Activated CD8-positive, alpha-beta T cell treated with anti-CD3 and anti-CD28 coated beads for 36 hours (primary cell): ENCODE data around the gene SRRM2. TPM values are rescaled to one million over a fixed set of nuclear protein-coding genes. Genes with fewer than 3 reads are reported as not detected.
A peak's percentile ranks its signal among the peaks of the same experiment; 100 is the strongest.

Experiments
- ATAC-seq: fragments of 200-7000 bp; cut with Tn5 transposase; one replicate; pipeline ENCODE4 v1.10.0; 2021; ENCODE audit warnings: mild to moderate bottlenecking, moderate library complexity
- CTCF ChIA-PET: fragments of 350-600 bp; sonication (Branson Sonifier 250); formaldehyde crosslinking; loops from one replicate; lab custom pipeline; 2021; ENCODE audit warnings: antibody characterized with exemption; lab: Charles Lee
- POLR2A ChIA-PET: fragments of 350-600 bp; sonication (Branson Sonifier 250); formaldehyde crosslinking; loops from one replicate; lab custom pipeline; 2021; ENCODE audit warnings: antibody characterized with exemption; lab: Charles Lee
- DNase-seq: peaks from one replicate; pipeline ENCODE4 v3.0.0-alpha.2; 2020
- H3K27ac Mint-ChIP-seq: one replicate; pipeline ENCODE4 v1.8.0; 2021; ENCODE audit warnings: mild to moderate bottlenecking, mixed read lengths
- H3K27me3 Mint-ChIP-seq: one replicate; pipeline ENCODE4 v1.8.0; 2021; ENCODE audit warnings: mixed read lengths
- H3K36me3 Mint-ChIP-seq: one replicate; pipeline ENCODE4 v1.8.0; 2021; ENCODE audit warnings: low read depth, mixed read lengths
- H3K4me1 Mint-ChIP-seq: one replicate; pipeline ENCODE4 v1.8.0; 2021; ENCODE audit warnings: low read depth, mixed read lengths
- H3K4me3 Mint-ChIP-seq: one replicate; pipeline ENCODE4 v1.8.0; 2021; ENCODE audit warnings: mild to moderate bottlenecking, moderate library complexity, mixed read lengths
- H3K9me3 Mint-ChIP-seq: one replicate; pipeline ENCODE4 v1.8.0; 2021; ENCODE audit warnings: mixed read lengths
- CTCF ChIP-seq: fragments of 200-600 bp; IDR thresholded peaks from one replicate; pipeline ENCODE4 v1.8.0; 2022; ENCODE audit warnings: antibody characterized with exemption, mild to moderate bottlenecking
- intact Hi-C: fragments of 100-400 bp; cut with micrococcal nuclease; formaldehyde crosslinking; loops from one replicate; pipeline ENCODE4 v1.10.0; 2022
- total RNA-seq, 2 experiments: library from RNA; stranded (reverse); gene quantifications; one replicate each; pipeline ENCODE4 v1.2.3, GENCODE V29; 2021

Gene SRRM2
- total RNA-seq, 2 experiments from 2014 or later = 518 to 561 TPM

- ChIA-PET POLR2A (no interaction called here), CTCF (interaction anchor here (1.3 kb wide), 1 partner anchor 10 kb away, joined by 3 read pairs; no protein-coding TSS in a partner anchor)
- no peak for ATAC-seq
- intact Hi-C loops = no loop called here
- no peak overlapping the region for H3K4me3 Mint-ChIP-seq
- no peak overlapping the region for H3K27ac Mint-ChIP-seq
- peaks cover 9% of the 10 kb centered on the region for H3K27me3 Mint-ChIP-seq
- H3K4me1 Mint-ChIP-seq = no peaks in the 10 kb centered on the region
- no peak for DNase-seq
- no peak for TF ChIP-seq CTCF
- no peaks in the 10 kb centered on the region for H3K36me3 Mint-ChIP-seq
- no peaks in the 10 kb centered on the region for H3K9me3 Mint-ChIP-seq
These were observed 61.4 kb downstream of the SRRM2 start for GRCh38 chr16:2813771-2814221.

- intact Hi-C loops = no loop called here
- POLR2A ChIA-PET = interaction anchor here (0.6 kb wide), 1 partner anchor 38 kb away, joined by 3 read pairs; no protein-coding TSS in a partner anchor
These were observed 62.3 kb downstream of the SRRM2 start for GRCh38 chr16:2814551-2815298.

GRCh38 chr16:2815299-2815771 lies 62.9 kb downstream of the SRRM2 start:
- DNase-seq (no peak), ATAC-seq (no peak)
- Mint-ChIP-seq H3K36me3 (no peaks in the 10 kb centered on the region), H3K4me3 (no peak overlapping the region), H3K27me3 (peaks cover 6% of the 10 kb centered on the region), H3K9me3 (no peaks in the 10 kb centered on the region), H3K27ac (no peak overlapping the region), H3K4me1 (no peaks in the 10 kb centered on the region)
- POLR2A ChIA-PET = interaction anchor here (0.6 kb wide), 1 partner anchor 39 kb away, joined by 3 read pairs; no protein-coding TSS in a partner anchor
- TF ChIP-seq CTCF = no peak
- CTCF ChIA-PET = no interaction called here
- intact Hi-C loops = no loop called here

More at GRCh38 chr16:2814551-2815298, 62.3 kb downstream of the SRRM2 start:
- ATAC-seq (no peak), DNase-seq (no peak)
- H3K4me1 Mint-ChIP-seq = no peaks in the 10 kb centered on the region
- no peak overlapping the region for H3K27ac Mint-ChIP-seq
- H3K36me3 Mint-ChIP-seq = no peaks in the 10 kb centered on the region
- H3K4me3 Mint-ChIP-seq = no peak overlapping the region
- H3K27me3 Mint-ChIP-seq = peaks cover 9% of the 10 kb centered on the region
- no peak for TF ChIP-seq CTCF
- H3K9me3 Mint-ChIP-seq = no peaks in the 10 kb centered on the region
- CTCF ChIA-PET = interaction anchor here (1.3 kb wide), 1 partner anchor 9 kb away, joined by 3 read pairs; no protein-coding TSS in a partner anchor

GRCh38 chr16:2816751-2817339 lies 64.4 kb downstream of the SRRM2 start, which contains the start of gene PRSS21:
TSS of gene PRSS21 (plus strand) at chr16:2817237. CDS start at chr16:2817269, 32 bp downstream.
- peaks cover 1% of the 10 kb centered on the region for H3K27me3 Mint-ChIP-seq
- ChIA-PET CTCF (interaction anchor here (1.0 kb wide), 1 partner anchor 51 kb away, joined by 4 read pairs; no protein-coding TSS in a partner anchor), POLR2A (interaction anchor here (1.2 kb wide), 1 partner anchor 17 kb away, joined by 3 read pairs; no protein-coding TSS in a partner anchor)
- H3K4me1 Mint-ChIP-seq = no peaks in the 10 kb centered on the region
- peak; percentile 54 for TF ChIP-seq CTCF
- DNase-seq (peak; percentile 51), ATAC-seq (peak; percentile 79)
- H3K4me3 Mint-ChIP-seq = peak within 1 kb of the TSS; percentile 49
- H3K9me3 Mint-ChIP-seq = no peaks in the 10 kb centered on the region
- intact Hi-C loops = no loop called here
- H3K27ac Mint-ChIP-seq = no peak within 1 kb of the TSS
- H3K36me3 Mint-ChIP-seq = no peaks in the 10 kb centered on the region
